Measurements from ENCODE around the gene EIF1AX.
"Not testable (repeated sequence)": the region's sequence is repeated elsewhere in the genome, so short reads cannot be mapped to it uniquely, and the experiment has no call there.

Gene EIF1AX

GRCh38 chrX:20130357-20130756, 11.3 kb downstream of the EIF1AX start:
- FAIRE-seq: no peak
- DNase-seq (ENCODE audit: insufficient read length, low spot score): no peak
- no peak for TF ChIP-seq POLR2AphosphoS5 (IDR thresholded peaks at IDR 0.05; ENCODE audit: low read depth, low read length)
- TF ChIP-seq POU2F2 (IDR thresholded peaks at IDR 0.05; ENCODE audit: low read depth, low read length): no peak
- TF ChIP-seq SPI1 (IDR thresholded peaks at IDR 0.05; ENCODE audit: low read depth, low read length): no peak

- DNase-seq (ENCODE audit: insufficient read length, low spot score) (no peak), FAIRE-seq (no peak)
- TF ChIP-seq SPI1 (IDR thresholded peaks at IDR 0.05; ENCODE audit: low read depth, low read length) (no peak), POU2F2 (IDR thresholded peaks at IDR 0.05; ENCODE audit: low read depth, low read length) (no peak), POLR2A (IDR thresholded peaks at IDR 0.05; ENCODE audit: low read depth, low read length) (no peak), TAF1 (IDR thresholded peaks at IDR 0.05; ENCODE audit: low read depth, low read length) (no peak), POLR2AphosphoS5 (IDR thresholded peaks at IDR 0.05; ENCODE audit: low read depth, low read length) (no peak), PAX5 (IDR thresholded peaks at IDR 0.05; ENCODE audit: insufficient read depth, low read length, severe bottlenecking) (no peak)
These were observed 12.1 kb downstream of the EIF1AX start for GRCh38 chrX:20129547-20129946.

- no peak for DNase-seq (ENCODE audit: insufficient read length, low spot score)
- TF ChIP-seq PAX5 (IDR thresholded peaks at IDR 0.05; ENCODE audit: insufficient read depth, low read length, severe bottlenecking) (no peak), POU2F2 (IDR thresholded peaks at IDR 0.05; ENCODE audit: low read depth, low read length) (no peak), TAF1 (IDR thresholded peaks at IDR 0.05; ENCODE audit: low read depth, low read length) (no peak), SPI1 (IDR thresholded peaks at IDR 0.05; ENCODE audit: low read depth, low read length) (no peak), POLR2AphosphoS5 (IDR thresholded peaks at IDR 0.05; ENCODE audit: low read depth, low read length) (no peak), POLR2A (IDR thresholded peaks at IDR 0.05; ENCODE audit: low read depth, low read length) (no peak)
- FAIRE-seq: no peak
These were observed 13.0 kb downstream of the EIF1AX start for GRCh38 chrX:20128670-20129069.

GRCh38 chrX:20127440-20127839, 14.2 kb downstream of the EIF1AX start:
- not testable (repeated sequence) for DNase-seq (ENCODE audit: insufficient read length, low spot score)
- peak; percentile 93 for FAIRE-seq

GRCh38 chrX:20126833-20127232, 14.8 kb downstream of the EIF1AX start:
- not testable (repeated sequence) for DNase-seq (ENCODE audit: insufficient read length, low spot score)
- FAIRE-seq: peak; percentile 90

- TF ChIP-seq POLR2AphosphoS5 (IDR thresholded peaks at IDR 0.05; ENCODE audit: low read depth, low read length) (no peak), SPI1 (IDR thresholded peaks at IDR 0.05; ENCODE audit: low read depth, low read length) (no peak), TAF1 (IDR thresholded peaks at IDR 0.05; ENCODE audit: low read depth, low read length) (no peak), POU2F2 (IDR thresholded peaks at IDR 0.05; ENCODE audit: low read depth, low read length) (no peak), POLR2A (IDR thresholded peaks at IDR 0.05; ENCODE audit: low read depth, low read length) (no peak), PAX5 (IDR thresholded peaks at IDR 0.05; ENCODE audit: insufficient read depth, low read length, severe bottlenecking) (no peak)
- DNase-seq (ENCODE audit: insufficient read length, low spot score) (no peak), FAIRE-seq (no peak)
These were observed 16.7 kb downstream of the EIF1AX start for GRCh38 chrX:20124964-20125363.

GRCh38 chrX:20118065-20118824, 23.4 kb downstream of the EIF1AX start:
- DNase-seq (ENCODE audit: insufficient read length, low spot score) (no peak), FAIRE-seq (no peak)
- TF ChIP-seq POLR2A (IDR thresholded peaks at IDR 0.05; ENCODE audit: low read depth, low read length) (no peak), POLR2AphosphoS5 (IDR thresholded peaks at IDR 0.05; ENCODE audit: low read depth, low read length) (no peak), POU2F2 (IDR thresholded peaks at IDR 0.05; ENCODE audit: low read depth, low read length) (no peak), SPI1 (IDR thresholded peaks at IDR 0.05; ENCODE audit: low read depth, low read length) (no peak), TAF1 (IDR thresholded peaks at IDR 0.05; ENCODE audit: low read depth, low read length) (no peak)

GRCh38 chrX:20116577-20117240, 24.9 kb downstream of the EIF1AX start, which contains the start of gene MAP7D2:
MAP7D2 (minus strand) TSS chrX:20116907; CDS start chrX:20116879, 28 bp downstream.
- no peak for DNase-seq (ENCODE audit: insufficient read length, low spot score)
- FAIRE-seq: peak; percentile 78
- TF ChIP-seq TAF1 (IDR thresholded peaks at IDR 0.05; ENCODE audit: low read depth, low read length): no peak
- TF ChIP-seq SPI1 (IDR thresholded peaks at IDR 0.05; ENCODE audit: low read depth, low read length): no peak
- TF ChIP-seq POLR2AphosphoS5 (IDR thresholded peaks at IDR 0.05; ENCODE audit: low read depth, low read length): no peak
- no peak for TF ChIP-seq PAX5 (IDR thresholded peaks at IDR 0.05; ENCODE audit: insufficient read depth, low read length, severe bottlenecking)
- TF ChIP-seq POU2F2 (IDR thresholded peaks at IDR 0.05; ENCODE audit: low read depth, low read length): no peak
- no peak for TF ChIP-seq POLR2A (IDR thresholded peaks at IDR 0.05; ENCODE audit: low read depth, low read length)

GRCh38 chrX:20116087-20116576, 25.5 kb downstream of the EIF1AX start:
- DNase-seq (ENCODE audit: insufficient read length, low spot score): no peak
- TF ChIP-seq POLR2AphosphoS5 (IDR thresholded peaks at IDR 0.05; ENCODE audit: low read depth, low read length) (no peak), PAX5 (IDR thresholded peaks at IDR 0.05; ENCODE audit: insufficient read depth, low read length, severe bottlenecking) (no peak), SPI1 (IDR thresholded peaks at IDR 0.05; ENCODE audit: low read depth, low read length) (no peak), TAF1 (IDR thresholded peaks at IDR 0.05; ENCODE audit: low read depth, low read length) (no peak), POU2F2 (IDR thresholded peaks at IDR 0.05; ENCODE audit: low read depth, low read length) (no peak), POLR2A (IDR thresholded peaks at IDR 0.05; ENCODE audit: low read depth, low read length) (no peak)
- FAIRE-seq: no peak

Measured in GM12891 (cell line).